Ureter (tissue), 1 donor: ENCODE results near the gene NUTM2D. TPM values are rescaled to one million over a fixed set of nuclear protein-coding genes. Genes with fewer than 3 reads are reported as not detected.
A peak's percentile ranks its signal among the peaks of the same experiment; 100 is the strongest.
"Not testable (repeated sequence)": the region's sequence is repeated elsewhere in the genome, so short reads cannot be mapped to it uniquely, and the experiment has no call there.

Experiments used
- DNase-seq: peaks from one replicate; pipeline ENCODE4 v3.0.0-alpha.2; 2020; ENCODE audit warnings: low spot score
- total RNA-seq: library from RNA; stranded (reverse); gene quantifications from one replicate; pipeline ENCODE4 v1.2.4, GENCODE V29; 2023
- donor health status: DM: yes; HTN: yes; CAD: no.

Gene NUTM2D
- 9.3 TPM for total RNA-seq

GRCh38 chr10:87357444-87357843 is at the start of gene NUTM2D:
Gene NUTM2D (plus strand): TSS chr10:87357744. CDS start chr10:87358266, 522 bp downstream.
- DNase-seq, result not testable (repeated sequence)

GRCh38 chr10:87308702-87309101 is 48.8 kb upstream of the NUTM2D start:
- not testable (repeated sequence) for DNase-seq

- DNase-seq, result not testable (repeated sequence)
These were observed 47.9 kb upstream of the NUTM2D start for GRCh38 chr10:87309657-87310056.

GRCh38 chr10:87311521-87311920 is 46.0 kb upstream of the NUTM2D start:
- DNase-seq, result not testable (repeated sequence)

- not testable (repeated sequence) for DNase-seq
These were observed 43.7 kb upstream of the NUTM2D start for GRCh38 chr10:87313649-87314359.

- not testable (repeated sequence) for DNase-seq
These were observed 43.1 kb upstream of the NUTM2D start for GRCh38 chr10:87314360-87314973.

GRCh38 chr10:87321505-87321904 is 36.0 kb upstream of the NUTM2D start:
- not testable (repeated sequence) for DNase-seq

GRCh38 chr10:87324559-87324958 is 33.0 kb upstream of the NUTM2D start:
- not testable (repeated sequence) for DNase-seq

- not testable (repeated sequence) for DNase-seq
These were observed 29.6 kb upstream of the NUTM2D start for GRCh38 chr10:87327958-87328357.

- DNase-seq, result not testable (repeated sequence)
These were observed 28.4 kb upstream of the NUTM2D start for GRCh38 chr10:87329131-87329530.

GRCh38 chr10:87332687-87333086 is 24.9 kb upstream of the NUTM2D start:
- DNase-seq, result not testable (repeated sequence)

GRCh38 chr10:87340411-87340810 is 17.1 kb upstream of the NUTM2D start:
- DNase-seq, result not testable (repeated sequence)

- DNase-seq, result not testable (repeated sequence)
These were observed 15.9 kb upstream of the NUTM2D start for GRCh38 chr10:87341546-87342142.

- DNase-seq, result peak; percentile 93
These were observed 15.3 kb upstream of the NUTM2D start for GRCh38 chr10:87342249-87342710.

- DNase-seq, result peak; percentile 87
These were observed 14.8 kb upstream of the NUTM2D start for GRCh38 chr10:87342711-87343258.

- not testable (repeated sequence) for DNase-seq
These were observed 11.8 kb upstream of the NUTM2D start for GRCh38 chr10:87345743-87346142.

- not testable (repeated sequence) for DNase-seq
These were observed 7.4 kb upstream of the NUTM2D start for GRCh38 chr10:87350161-87350560.

GRCh38 chr10:87352825-87353224 is 4.7 kb upstream of the NUTM2D start:
- not testable (repeated sequence) for DNase-seq

GRCh38 chr10:87355110-87355509 is 2.4 kb upstream of the NUTM2D start:
- DNase-seq, result not testable (repeated sequence)

- not testable (repeated sequence) for DNase-seq
These were observed 615 bp downstream of the NUTM2D start for GRCh38 chr10:87358159-87358558.

GRCh38 chr10:87369514-87370112 is 12.1 kb downstream of the NUTM2D start:
- not testable (repeated sequence) for DNase-seq

GRCh38 chr10:87374091-87374490 is 16.5 kb downstream of the NUTM2D start:
- not testable (repeated sequence) for DNase-seq
